GM15510 (cell line): ENCODE results near the gene SYT7.

Experiments
- POLR2A ChIP-seq: IDR thresholded peaks from 3 replicates; pipeline ENCODE4 v1.6.1; 2011; ENCODE audit warnings: borderline replicate concordance; ENCODE audit not compliant: insufficient read length; ENCODE audit errors: extremely low read depth

Gene SYT7

GRCh38 chr11:61581030-61581928 is at the start of gene SYT7:
SYT7 (minus strand) TSS chr11:61581076; CDS start chr11:61580820, 256 bp downstream.
- no peak for TF ChIP-seq POLR2A

- TF ChIP-seq POLR2A: no peak
These were observed 49.2 kb upstream of the SYT7 start for GRCh38 chr11:61630089-61630488.

GRCh38 chr11:61629082-61629833 is 48.4 kb upstream of the SYT7 start:
- no peak for TF ChIP-seq POLR2A

- TF ChIP-seq POLR2A: no peak
These were observed 47.7 kb upstream of the SYT7 start for GRCh38 chr11:61628662-61628970.

GRCh38 chr11:61627850-61628661 is 47.2 kb upstream of the SYT7 start:
- no peak for TF ChIP-seq POLR2A

- no peak for TF ChIP-seq POLR2A
These were observed 45.9 kb upstream of the SYT7 start for GRCh38 chr11:61626580-61627380.

GRCh38 chr11:61625525-61625924 is 44.6 kb upstream of the SYT7 start:
- no peak for TF ChIP-seq POLR2A

GRCh38 chr11:61621917-61622585 is 41.2 kb upstream of the SYT7 start:
- no peak for TF ChIP-seq POLR2A

GRCh38 chr11:61619471-61620226 is 38.8 kb upstream of the SYT7 start:
- TF ChIP-seq POLR2A: no peak

GRCh38 chr11:61618978-61619377 is 38.1 kb upstream of the SYT7 start:
- no peak for TF ChIP-seq POLR2A

GRCh38 chr11:61617515-61617914 is 36.6 kb upstream of the SYT7 start:
- no peak for TF ChIP-seq POLR2A

- no peak for TF ChIP-seq POLR2A
These were observed 35.6 kb upstream of the SYT7 start for GRCh38 chr11:61616434-61616833.

GRCh38 chr11:61613870-61614269 is 33.0 kb upstream of the SYT7 start:
- TF ChIP-seq POLR2A: no peak

GRCh38 chr11:61613051-61613450 is 32.2 kb upstream of the SYT7 start:
- TF ChIP-seq POLR2A: no peak

GRCh38 chr11:61611309-61611708 is 30.4 kb upstream of the SYT7 start:
- no peak for TF ChIP-seq POLR2A
